Rectal smooth muscle tissue (tissue), 1 donor: ENCODE measurements around the gene RPL7L1.
"Not testable (repeated sequence)": the region's sequence is repeated elsewhere in the genome, so short reads cannot be mapped to it uniquely, and the experiment has no call there.

Experiments used
- H3K27ac ChIP-seq: one replicate; pipeline ENCODE4 v1.7.0; 2013; ENCODE audit warnings: low read depth, low read length, inconsistent platforms
- H3K27me3 ChIP-seq: one replicate; pipeline ENCODE4 v1.7.0; 2013; ENCODE audit warnings: low read length; ENCODE audit not compliant: control insufficient read depth, insufficient read depth
- H3K36me3 ChIP-seq: one replicate; pipeline ENCODE4 v1.7.0; 2013; ENCODE audit warnings: low read length; ENCODE audit not compliant: control insufficient read depth, insufficient read depth
- H3K4me1 ChIP-seq: one replicate; pipeline ENCODE4 v1.7.0; 2013; ENCODE audit warnings: low read length; ENCODE audit not compliant: control insufficient read depth, insufficient read depth
- H3K4me3 ChIP-seq: one replicate; pipeline ENCODE4 v1.7.0; 2013; ENCODE audit warnings: low read length
- H3K9ac ChIP-seq: one replicate; pipeline ENCODE4 v1.7.0; 2013; ENCODE audit warnings: low read length

Gene RPL7L1

DNA sequence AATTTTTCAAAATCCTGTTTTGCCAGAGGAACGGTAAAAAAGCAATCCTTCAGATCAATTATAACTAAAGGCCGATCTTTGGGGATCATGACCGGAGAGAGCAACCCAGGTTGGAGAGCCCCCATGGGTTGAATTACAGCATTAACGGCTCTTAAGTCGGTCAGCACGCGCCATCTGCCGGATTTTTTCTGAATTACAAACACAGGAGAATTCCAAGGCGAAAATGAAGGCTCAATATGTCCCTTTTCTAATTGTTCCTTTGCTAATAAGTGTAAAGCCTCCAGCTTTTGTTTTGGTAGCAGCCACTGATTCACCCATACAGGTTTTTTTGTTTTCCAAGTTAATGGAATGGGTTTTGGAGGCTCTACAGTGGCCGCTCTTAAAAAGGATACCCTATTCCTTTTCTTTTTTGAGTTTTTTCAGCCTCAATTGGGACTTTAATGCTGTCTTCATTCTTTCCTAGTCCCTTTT is 19.5 kb downstream of the RPL7L1 start:
- Histone ChIP-seq H3K27me3 (no peaks in the 10 kb centered on the region), H3K4me1 (peaks cover 2% of the 10 kb centered on the region), H3K36me3 (no peaks in the 10 kb centered on the region), H3K4me3 (no peak overlapping the region), H3K27ac (no peak overlapping the region), H3K9ac (no peak overlapping the region)

- Histone ChIP-seq H3K4me1 (peaks cover 2% of the 10 kb centered on the region), H3K36me3 (no peaks in the 10 kb centered on the region), H3K9ac (no peak overlapping the region), H3K27me3 (no peaks in the 10 kb centered on the region), H3K27ac (no peak overlapping the region), H3K4me3 (no peak overlapping the region)
Observed at GRCh38 chr6:42899871-42900270, 20.5 kb downstream of the RPL7L1 start.

GRCh38 chr6:42901538-42901957 is 22.1 kb downstream of the RPL7L1 start:
- Histone ChIP-seq H3K36me3 (no peaks in the 10 kb centered on the region), H3K27me3 (no peaks in the 10 kb centered on the region), H3K27ac (no peak overlapping the region), H3K9ac (no peak overlapping the region), H3K4me1 (peaks cover 2% of the 10 kb centered on the region), H3K4me3 (no peak overlapping the region)

DNA sequence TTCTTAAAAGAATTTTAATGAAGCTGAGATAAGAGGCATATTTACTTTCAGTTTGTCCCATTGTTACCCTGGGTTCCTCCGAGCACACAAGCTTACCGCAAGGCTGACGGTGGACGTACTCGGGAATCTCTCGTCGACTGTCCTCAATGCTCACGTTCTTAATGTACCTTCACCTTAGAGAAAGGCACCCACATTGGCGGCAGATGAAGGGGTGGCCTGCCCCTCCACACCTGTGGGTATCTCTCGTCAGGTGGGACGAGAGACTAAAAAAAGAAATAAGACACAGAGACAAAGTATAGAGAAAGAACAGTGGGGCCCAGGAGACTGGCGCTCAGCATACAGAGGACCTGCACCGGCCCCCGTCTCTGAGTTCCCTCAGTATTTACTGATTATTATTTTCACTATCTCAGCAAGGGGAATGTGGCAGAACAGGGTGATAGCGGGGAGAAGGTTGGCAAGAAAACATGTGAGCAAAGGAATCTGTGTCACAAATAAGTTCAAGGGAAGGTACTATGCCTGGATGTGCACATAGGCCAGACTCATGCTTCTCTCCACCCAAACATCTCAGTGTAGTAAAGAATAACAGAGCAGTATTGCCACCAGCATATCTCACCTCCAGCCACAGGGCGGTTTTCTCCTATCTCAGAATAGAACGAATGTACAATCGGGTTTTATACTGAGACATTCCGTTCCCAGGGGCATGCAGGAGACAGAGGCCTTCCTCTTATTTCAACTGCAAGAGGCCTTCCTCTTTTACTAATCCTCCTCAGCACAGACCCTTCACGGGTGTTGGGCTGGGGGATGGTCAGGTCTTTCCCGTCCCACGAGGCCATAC is 23.2 kb downstream of the RPL7L1 start:
- not testable (repeated sequence) for H3K4me3 ChIP-seq, H3K9ac ChIP-seq

GRCh38 chr6:42904467-42904866 is 25.1 kb downstream of the RPL7L1 start:
- H3K27me3 ChIP-seq: no peaks in the 10 kb centered on the region
- no peak overlapping the region for H3K27ac ChIP-seq
- H3K4me3 ChIP-seq: no peak overlapping the region
- peaks cover 2% of the 10 kb centered on the region for H3K4me1 ChIP-seq
- H3K36me3 ChIP-seq: no peaks in the 10 kb centered on the region
- H3K9ac ChIP-seq: no peak overlapping the region

More for the DNA sequence above, 23.2 kb downstream of the RPL7L1 start:
- not testable (repeated sequence) for H3K36me3 ChIP-seq, H3K27ac ChIP-seq, H3K4me1 ChIP-seq, H3K27me3 ChIP-seq

DNA sequence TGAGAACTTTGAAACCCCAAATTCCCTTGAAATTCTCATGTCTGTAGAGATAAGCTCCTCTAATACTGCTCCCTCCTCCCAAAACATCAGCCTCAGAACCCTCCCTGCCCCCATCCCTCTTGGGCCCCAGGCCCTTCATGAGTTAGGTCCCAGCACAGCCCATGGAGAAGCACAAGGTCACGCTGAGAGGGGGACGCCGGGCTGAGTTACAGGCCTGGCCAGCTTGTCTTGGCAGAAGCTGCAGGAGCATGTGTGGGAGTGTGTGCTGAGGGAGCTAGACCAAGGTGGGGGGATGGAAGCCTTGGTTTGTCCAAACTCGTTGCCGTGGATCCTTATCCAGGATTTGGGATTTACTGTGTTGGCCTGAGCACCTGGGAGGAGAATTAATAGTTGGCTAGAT is 27.9 kb downstream of the RPL7L1 start:
- H3K36me3 ChIP-seq: no peaks in the 10 kb centered on the region
- no peaks in the 10 kb centered on the region for H3K4me1 ChIP-seq
- no peak overlapping the region for H3K9ac ChIP-seq
- no peak overlapping the region for H3K27ac ChIP-seq
- peaks cover 4% of the 10 kb centered on the region for H3K27me3 ChIP-seq
- H3K4me3 ChIP-seq: no peak overlapping the region

DNA sequence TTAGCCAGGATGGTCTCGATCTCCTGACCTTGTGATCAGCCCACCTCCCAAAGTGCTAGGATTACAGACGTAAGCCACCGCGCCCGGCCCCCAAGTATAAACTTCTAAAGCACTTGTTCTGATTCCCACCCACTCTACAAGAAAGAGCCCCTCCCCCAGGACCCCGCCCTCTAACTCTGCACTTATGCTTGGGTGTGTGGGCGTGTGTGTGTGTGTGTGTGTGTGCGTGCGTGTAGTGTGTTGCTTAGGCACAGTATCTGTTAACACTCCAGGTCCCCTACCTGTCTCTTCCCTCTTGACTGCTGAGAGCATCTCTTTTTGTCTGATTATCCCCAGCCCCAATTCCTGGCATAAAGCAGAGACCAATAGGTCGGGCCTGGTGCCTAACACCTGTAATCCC is 30.4 kb downstream of the RPL7L1 start:
- Histone ChIP-seq H3K27me3 (peaks cover 4% of the 10 kb centered on the region), H3K4me3 (no peak overlapping the region), H3K4me1 (no peaks in the 10 kb centered on the region), H3K27ac (no peak overlapping the region), H3K36me3 (no peaks in the 10 kb centered on the region), H3K9ac (no peak overlapping the region)

DNA sequence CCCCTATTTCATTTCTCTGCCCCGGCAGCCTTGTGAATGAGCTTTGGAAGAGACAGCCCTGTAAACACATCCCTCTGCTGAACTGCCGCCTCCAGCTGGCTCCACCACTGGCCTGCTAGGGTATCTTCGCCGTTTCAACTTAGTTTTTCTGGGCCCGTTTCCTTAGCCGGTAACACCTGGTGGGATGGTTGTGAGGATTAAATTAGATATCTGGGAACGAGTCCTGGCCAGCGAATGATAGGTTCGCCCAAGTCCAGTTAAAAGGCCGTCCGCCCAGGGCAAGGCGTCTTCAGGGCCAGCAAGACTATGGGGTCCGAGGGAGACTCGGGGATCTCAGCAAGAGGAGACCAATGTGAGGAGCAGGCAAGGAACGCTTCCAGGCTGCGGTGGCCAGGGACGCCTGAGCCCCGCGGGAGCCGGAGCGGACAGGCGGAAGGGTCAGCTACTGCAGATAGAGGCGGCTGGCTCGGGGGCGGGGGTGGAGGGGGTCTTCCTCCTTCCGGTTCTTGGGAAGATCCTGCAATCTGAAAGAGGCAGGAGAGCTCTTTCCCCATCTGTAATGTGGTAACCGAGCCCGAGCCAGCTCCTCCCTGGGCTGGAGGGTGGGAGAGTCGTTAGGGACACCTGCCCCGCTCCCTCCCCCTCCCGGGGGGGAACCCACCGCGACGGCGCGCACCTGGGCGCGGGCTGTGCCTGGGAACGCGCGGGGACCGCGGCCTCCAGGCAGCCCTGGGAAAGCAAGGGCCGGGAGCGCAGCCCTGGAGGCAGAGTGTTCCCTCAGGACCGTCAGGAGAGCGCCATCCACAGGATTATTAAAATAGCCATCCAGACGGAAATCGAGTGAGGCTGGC is 32.0 kb downstream of the RPL7L1 start:
- no peaks in the 10 kb centered on the region for H3K36me3 ChIP-seq
- peaks cover 5% of the 10 kb centered on the region for H3K27me3 ChIP-seq
- H3K27ac ChIP-seq: no peak overlapping the region
- no peak overlapping the region for H3K9ac ChIP-seq
- no peaks in the 10 kb centered on the region for H3K4me1 ChIP-seq
- peak overlapping the region; percentile 21 for H3K4me3 ChIP-seq

DNA sequence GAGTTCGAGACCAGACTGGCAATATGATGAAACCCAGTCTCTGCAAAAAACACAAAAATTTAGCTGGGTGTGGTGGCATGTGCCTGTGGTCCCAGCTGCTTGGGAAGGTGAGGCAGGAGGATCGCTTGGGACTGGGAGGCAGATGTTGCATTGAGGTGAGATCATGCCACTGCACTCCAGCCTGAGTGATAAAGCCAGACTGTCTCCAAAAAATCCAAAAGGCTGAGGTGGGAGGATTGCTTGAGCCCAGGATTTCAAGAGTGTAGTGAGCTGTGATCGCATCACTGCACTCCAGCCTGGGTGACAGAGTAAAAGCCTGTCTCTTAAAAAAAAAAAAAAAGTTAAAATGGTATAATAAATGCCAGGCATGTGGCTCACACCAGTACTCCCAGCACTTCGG is 35.1 kb downstream of the RPL7L1 start:
- Histone ChIP-seq H3K36me3 (no peaks in the 10 kb centered on the region), H3K4me1 (no peaks in the 10 kb centered on the region), H3K27me3 (peaks cover 6% of the 10 kb centered on the region), H3K9ac (no peak overlapping the region), H3K27ac (no peak overlapping the region), H3K4me3 (no peak overlapping the region)

DNA sequence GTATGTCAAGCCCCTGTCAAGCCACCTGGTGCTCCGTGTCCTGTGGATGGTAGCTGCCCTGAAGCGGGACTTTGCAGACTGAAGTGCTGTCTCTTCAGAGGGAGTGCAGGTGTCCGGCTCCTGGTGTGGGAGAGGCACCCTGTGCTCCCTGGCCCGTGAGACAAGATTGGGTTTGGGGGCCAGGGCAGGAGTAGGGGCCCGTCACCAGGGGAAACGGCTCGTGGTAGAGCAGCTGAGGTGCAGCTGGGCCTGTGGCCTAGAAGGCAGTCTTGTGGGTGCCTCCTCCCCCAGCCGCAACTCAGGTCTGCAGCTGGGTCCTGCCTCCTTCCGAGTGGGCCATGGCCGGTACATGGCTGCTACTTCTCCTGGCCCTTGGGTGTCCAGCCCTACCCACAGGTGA is 36.3 kb downstream of the RPL7L1 start, which contains the start of gene PTCRA:
PTCRA (plus strand) TSS at position 322 of the 400 bp plus-strand sequence; CDS start at position 339, 17 bp downstream.
- Histone ChIP-seq H3K36me3 (no peaks in the 10 kb centered on the region), H3K27me3 (peaks cover 6% of the 10 kb centered on the region), H3K4me1 (no peaks in the 10 kb centered on the region), H3K9ac (no peak within 1 kb of the TSS), H3K4me3 (no peak within 1 kb of the TSS), H3K27ac (no peak within 1 kb of the TSS)

GRCh38 chr6:42916288-42916687 is 36.9 kb downstream of the RPL7L1 start:
- Histone ChIP-seq H3K27me3 (peaks cover 6% of the 10 kb centered on the region), H3K9ac (no peak overlapping the region), H3K27ac (no peak overlapping the region), H3K36me3 (no peaks in the 10 kb centered on the region), H3K4me3 (no peak overlapping the region), H3K4me1 (no peaks in the 10 kb centered on the region)

DNA sequence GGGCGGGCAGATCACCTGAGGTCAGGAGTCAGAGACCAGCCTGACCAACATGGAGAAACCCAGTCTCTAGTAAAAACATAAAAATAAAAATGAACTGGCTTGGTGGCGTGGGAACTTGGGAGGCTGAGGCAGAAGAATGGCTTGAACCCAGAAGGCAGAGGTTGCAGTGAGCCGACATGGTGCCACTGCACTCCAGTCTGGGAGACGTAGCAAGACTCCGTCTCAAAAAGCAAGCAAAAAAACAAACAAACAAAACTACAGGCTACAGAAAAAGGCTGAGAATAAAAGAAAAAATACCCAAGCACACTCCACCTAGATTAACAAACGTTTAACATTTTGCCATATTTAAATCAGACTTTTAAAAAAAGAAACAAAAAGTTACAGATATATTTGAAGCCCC is 42.4 kb downstream of the RPL7L1 start:
- H3K9ac ChIP-seq: no peak overlapping the region
- H3K4me1 ChIP-seq: no peaks in the 10 kb centered on the region
- no peaks in the 10 kb centered on the region for H3K36me3 ChIP-seq
- no peaks in the 10 kb centered on the region for H3K27me3 ChIP-seq
- H3K4me3 ChIP-seq: no peak overlapping the region
- no peak overlapping the region for H3K27ac ChIP-seq
